RCC 7860 (cell line): ENCODE data around the gene CTCF.

Source experiments
- DNase-seq: peaks from one replicate; pipeline ENCODE4 v3.0.0-alpha.2; 2015; ENCODE audit warnings: low spot score
- FAIRE-seq: peaks from 2 replicates; lab custom pipeline; 2012; peaks lifted over from hg19 to GRCh38; lab: Jason Lieb, UNC

CTCF gene

GRCh38 chr16:67676516-67676915, 114.2 kb downstream of the CTCF start:
- no peak for FAIRE-seq
- DNase-seq: no peak

GRCh38 chr16:67676939-67677338, 114.6 kb downstream of the CTCF start:
- FAIRE-seq (no peak), DNase-seq (no peak)

GRCh38 chr16:67677712-67678111, 115.4 kb downstream of the CTCF start:
- DNase-seq (no peak), FAIRE-seq (no peak)

GRCh38 chr16:67678354-67679023, 116.2 kb downstream of the CTCF start:
- FAIRE-seq (no peak), DNase-seq (no peak)

- FAIRE-seq (no peak), DNase-seq (no peak)
These were observed 117.9 kb downstream of the CTCF start for GRCh38 chr16:67679935-67680897.

GRCh38 chr16:67683767-67684166, 121.4 kb downstream of the CTCF start:
- no peak for FAIRE-seq
- DNase-seq: no peak

- FAIRE-seq: no peak
These were observed 123.2 kb downstream of the CTCF start for GRCh38 chr16:67685388-67686112.

More at GRCh38 chr16:67685388-67686112, 123.2 kb downstream of the CTCF start:
- no peak for DNase-seq
